Activated CD4-positive, alpha-beta T cell treated with anti-CD3 and anti-CD28 coated beads for 4 hours (primary cell): ENCODE data around the gene TNFSF13.

Experiments
- DNase-seq, 2 donors: peaks; one replicate each; pipeline ENCODE4 v3.0.0-alpha.2; 2020

The TNFSF13 gene, protein sequence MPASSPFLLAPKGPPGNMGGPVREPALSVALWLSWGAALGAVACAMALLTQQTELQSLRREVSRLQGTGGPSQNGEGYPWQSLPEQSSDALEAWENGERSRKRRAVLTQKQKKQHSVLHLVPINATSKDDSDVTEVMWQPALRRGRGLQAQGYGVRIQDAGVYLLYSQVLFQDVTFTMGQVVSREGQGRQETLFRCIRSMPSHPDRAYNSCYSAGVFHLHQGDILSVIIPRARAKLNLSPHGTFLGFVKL

DNA sequence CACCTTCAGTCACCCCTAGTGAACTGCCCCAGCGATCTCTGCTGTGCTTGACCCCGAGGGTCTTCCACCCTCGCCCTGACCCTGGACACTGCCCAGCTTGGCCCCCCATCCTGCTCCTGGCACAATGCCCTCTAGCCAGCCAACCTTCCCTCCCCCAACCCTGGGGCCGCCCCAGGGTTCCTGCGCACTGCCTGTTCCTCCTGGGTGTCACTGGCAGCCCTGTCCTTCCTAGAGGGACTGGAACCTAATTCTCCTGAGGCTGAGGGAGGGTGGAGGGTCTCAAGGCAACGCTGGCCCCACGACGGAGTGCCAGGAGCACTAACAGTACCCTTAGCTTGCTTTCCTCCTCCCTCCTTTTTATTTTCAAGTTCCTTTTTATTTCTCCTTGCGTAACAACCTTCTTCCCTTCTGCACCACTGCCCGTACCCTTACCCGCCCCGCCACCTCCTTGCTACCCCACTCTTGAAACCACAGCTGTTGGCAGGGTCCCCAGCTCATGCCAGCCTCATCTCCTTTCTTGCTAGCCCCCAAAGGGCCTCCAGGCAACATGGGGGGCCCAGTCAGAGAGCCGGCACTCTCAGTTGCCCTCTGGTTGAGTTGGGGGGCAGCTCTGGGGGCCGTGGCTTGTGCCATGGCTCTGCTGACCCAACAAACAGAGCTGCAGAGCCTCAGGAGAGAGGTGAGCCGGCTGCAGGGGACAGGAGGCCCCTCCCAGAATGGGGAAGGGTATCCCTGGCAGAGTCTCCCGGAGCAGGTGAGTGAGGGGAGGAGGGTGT, at the start of gene TNFSF13:
Gene TNFSF13 (plus strand): TSS at position 207 of the 776 bp plus-strand sequence. CDS start 290 bp downstream, at position 497.
- DNase-seq = no peak

- DNase-seq = no peak
Measured at GRCh38 chr17:7508846-7509245, 49.7 kb upstream of the TNFSF13 start.

DNA sequence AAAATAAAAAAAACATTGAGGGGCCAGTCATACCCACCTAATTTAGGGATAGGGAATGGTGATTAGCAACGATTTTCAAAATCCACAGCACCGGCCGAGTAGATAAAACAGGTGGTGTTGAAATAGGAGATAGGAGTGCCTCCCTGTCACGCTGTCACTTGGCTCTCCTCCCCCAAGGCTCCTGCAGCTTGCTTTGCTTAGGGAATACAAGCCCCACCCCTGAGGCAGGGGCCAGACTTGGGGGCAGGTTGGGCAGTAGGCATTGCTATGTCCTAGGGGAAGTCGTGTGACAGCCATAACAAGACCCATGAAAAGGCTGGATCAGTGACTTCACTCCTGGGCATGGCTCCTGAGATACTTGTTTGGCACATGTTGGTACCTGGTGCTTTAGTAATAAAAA, 48.6 kb upstream of the TNFSF13 start:
- no peak for DNase-seq

GRCh38 chr17:7511108-7511507, 47.4 kb upstream of the TNFSF13 start:
- no peak for DNase-seq

DNA sequence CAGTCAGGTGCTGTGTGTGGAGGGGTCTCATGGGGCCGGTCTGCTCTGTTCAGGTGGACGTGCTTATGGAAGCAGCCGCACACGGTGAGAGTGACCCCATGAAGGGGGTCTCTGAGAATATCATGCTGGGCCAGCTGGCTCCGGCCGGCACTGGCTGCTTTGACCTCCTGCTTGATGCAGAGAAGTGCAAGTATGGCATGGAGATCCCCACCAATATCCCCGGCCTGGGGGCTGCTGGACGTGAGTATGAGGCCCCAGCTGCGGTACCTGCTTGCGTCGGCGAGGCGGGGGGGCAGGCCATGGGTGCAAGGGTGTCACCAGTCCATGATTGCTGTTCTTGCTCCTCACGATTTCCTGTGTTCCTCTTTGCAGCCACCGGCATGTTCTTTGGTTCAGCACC, 46.4 kb upstream of the TNFSF13 start:
- DNase-seq = no peak

DNA sequence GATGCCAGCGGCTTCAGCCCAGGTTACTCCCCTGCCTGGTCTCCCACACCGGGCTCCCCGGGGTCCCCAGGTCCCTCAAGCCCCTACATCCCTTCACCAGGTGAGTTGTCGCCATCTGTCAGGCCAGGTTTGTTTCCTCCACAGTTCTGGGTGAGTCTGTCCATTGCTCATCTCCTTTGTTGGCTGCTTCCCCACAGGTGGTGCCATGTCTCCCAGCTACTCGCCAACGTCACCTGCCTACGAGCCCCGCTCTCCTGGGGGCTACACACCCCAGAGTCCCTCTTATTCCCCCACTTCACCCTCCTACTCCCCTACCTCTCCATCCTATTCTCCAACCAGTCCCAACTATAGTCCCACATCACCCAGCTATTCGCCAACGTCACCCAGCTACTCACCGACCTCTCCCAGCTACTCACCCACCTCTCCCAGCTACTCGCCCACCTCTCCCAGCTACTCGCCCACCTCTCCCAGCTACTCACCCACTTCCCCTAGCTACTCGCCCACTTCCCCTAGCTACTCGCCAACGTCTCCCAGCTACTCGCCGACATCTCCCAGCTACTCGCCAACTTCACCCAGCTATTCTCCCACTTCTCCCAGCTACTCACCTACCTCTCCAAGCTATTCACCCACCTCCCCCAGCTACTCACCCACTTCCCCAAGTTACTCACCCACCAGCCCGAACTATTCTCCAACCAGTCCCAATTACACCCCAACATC, 45.6 kb upstream of the TNFSF13 start:
- no peak for DNase-seq

DNA sequence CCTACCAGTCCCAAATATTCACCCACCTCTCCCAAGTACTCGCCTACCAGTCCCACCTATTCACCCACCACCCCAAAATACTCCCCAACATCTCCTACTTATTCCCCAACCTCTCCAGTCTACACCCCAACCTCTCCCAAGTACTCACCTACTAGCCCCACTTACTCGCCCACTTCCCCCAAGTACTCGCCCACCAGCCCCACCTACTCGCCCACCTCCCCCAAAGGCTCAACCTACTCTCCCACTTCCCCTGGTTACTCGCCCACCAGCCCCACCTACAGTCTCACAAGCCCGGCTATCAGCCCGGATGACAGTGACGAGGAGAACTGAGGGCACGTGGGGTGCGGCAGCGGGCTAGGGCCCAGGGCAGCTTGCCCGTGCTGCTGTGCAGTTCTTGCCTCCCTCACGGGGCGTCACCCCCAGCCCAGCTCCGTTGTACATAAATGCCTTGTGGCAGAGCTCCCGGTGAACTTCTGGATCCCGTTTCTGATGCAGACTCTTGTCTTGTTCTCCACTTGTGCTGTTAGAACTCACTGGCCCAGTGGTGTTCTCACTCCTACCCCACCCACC, 44.6 kb upstream of the TNFSF13 start:
- DNase-seq = peak in 1 of 2 donors; percentile 23

DNA sequence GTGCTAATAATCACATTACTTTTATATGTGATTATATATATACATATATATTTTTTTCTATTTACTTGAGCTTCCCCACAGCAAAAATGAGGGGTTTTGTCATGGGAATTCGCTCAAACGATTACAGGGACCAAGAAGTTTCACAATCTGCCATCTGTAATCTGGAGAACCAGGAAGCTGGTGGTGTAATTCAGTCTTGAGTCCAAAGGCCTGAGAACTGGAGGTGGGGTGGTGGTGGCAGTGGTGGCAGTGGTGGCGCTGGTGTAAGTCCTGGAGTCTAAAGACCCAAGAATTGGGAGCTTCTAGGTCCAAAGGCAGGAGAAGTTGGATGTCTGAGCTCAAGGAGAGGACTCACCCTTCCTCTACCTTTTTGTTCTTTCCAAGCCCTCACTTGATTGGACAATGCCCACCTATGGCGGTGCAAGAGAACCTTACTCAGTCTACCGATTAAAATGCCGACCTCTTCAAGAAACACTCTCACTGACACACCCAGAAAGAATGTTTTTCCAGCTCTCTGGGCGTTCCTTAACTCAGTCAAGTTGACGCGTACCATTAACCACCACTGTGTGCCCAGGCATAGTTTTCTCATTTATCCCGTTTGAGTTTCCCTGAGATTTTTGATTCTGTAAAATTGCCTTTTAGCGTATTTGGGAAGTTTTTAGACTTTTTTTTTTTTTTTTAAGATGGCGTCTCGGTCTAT, 42.5 kb upstream of the TNFSF13 start:
- no peak for DNase-seq

DNA sequence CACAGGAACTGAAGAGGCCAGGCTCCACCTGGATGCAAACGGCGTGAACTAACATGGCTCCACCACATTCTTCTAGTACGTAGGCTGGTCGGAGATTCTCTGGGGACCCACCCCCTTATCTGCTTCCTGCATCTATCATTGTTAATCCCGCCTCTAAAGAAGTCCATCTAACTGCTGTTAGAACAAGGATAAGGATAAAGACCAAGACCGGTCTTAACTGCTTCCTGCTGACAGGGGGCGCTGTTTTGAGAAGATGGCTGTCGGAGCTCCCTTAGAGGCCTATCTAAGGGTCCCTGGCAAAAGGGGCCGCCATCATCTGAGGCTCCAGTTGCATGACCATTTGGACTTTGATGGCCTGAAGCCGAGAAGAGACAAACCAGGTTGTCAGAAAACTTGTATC, 35.5 kb upstream of the TNFSF13 start:
- peak; percentile 36 to 46 for DNase-seq

- no peak for DNase-seq
Measured at GRCh38 chr17:7528842-7529241, 29.7 kb upstream of the TNFSF13 start.

- no peak for DNase-seq
Measured at GRCh38 chr17:7530023-7530900, 28.3 kb upstream of the TNFSF13 start.

GRCh38 chr17:7538050-7538449, 20.5 kb upstream of the TNFSF13 start:
- DNase-seq = no peak

DNA sequence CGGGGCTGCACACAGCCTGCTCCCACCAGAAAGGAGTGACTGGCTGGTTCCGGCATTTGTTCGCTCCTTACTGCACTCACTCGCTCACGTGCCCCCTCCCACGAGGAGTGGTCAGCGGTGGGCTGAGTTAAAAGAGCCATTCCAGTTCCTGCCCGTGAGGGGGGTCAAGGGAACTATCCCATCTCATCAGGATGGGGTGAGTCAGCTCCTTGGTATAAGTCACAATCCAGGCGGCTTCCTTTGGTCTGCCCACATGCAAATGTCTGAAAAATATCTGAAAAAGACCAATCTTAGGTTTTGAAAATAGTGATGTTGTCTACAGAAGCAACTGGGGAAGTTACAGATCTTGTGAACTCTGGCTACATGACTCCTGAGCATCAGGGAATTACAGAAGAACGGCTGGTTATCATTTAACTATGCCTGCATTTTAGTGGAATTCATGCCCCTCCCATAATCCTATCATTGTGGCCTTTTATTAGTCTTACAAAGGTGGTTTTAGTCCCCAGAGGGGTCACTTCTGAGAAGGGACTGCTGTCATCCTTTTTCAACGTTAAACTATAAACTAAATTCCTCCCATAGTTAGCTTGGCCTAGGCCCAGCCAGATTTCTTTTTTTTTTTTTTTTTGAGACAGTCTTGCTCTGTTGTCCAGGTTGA, 19.5 kb upstream of the TNFSF13 start:
- no peak for DNase-seq

DNA sequence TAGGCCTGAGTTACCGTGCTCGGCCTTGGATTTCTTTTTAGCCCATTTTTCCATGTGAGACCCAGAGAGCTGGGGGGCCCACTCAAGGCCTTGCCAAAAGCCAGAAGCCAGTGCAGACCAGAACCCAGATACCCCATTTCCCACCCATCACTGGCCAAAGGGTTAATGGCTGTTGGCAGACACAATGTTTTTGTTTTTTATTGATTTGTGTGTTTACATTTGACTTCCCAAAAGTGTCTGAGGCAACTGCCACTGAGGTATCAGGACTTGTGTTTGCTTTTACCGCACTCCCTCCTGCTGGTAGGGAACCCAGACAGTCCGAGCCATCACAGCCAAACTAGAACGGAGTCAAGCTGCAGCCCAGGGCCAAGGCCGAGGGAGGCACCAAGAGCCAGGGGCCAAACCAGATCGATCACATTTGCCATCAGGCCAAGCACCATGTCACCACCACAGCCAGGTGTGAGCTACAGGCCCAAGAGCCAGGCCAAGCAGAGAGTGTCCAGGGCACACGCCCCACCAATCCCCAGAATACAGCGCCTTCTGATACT, 17.4 kb upstream of the TNFSF13 start:
- no peak for DNase-seq

GRCh38 chr17:7544911-7545310, 13.6 kb upstream of the TNFSF13 start:
- DNase-seq = no peak

DNA sequence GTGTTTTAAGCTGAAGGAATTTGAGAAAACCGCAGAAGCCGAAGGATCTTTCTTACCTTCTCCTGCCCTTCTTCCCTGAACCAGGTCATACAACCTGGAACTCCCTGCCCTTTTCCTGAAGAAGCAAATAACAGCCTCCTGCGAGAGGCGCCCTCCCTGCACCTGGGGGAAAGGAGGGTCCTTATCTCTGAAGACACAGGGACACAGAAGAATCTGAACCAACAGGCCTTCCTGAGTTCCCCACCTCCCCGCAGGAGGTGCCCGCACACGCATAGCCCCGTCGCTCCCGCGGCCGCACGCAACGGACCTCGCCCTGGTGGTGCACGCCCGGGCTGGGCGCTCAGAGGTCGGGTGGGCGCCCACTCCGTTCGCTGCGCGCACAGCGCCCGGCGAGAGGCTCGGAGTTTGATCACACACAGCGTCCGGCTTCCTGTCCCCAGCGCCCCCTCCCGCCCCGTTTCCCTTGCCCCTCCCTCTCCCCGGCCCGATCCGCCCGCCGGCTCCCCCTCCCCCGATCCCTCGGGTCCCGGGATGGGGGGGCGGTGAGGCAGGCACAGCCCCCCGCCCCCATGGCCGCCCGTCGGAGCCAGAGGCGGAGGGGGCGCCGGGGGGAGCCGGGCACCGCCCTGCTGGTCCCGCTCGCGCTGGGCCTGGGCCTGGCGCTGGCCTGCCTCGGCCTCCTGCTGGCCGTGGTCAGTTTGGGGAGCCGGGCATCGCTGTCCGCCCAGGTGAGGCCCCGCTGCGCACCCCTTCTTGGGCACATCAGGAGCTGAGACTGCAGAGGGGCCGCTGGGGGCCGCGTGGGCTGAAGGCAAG, 9.8 kb upstream of the TNFSF13 start, which contains the start of gene TNFSF12:
Gene TNFSF12 (plus strand): TSS at position 474 of the 816 bp plus-strand sequence. CDS start 96 bp downstream, at position 570.
- peak; percentile 38 to 54 for DNase-seq

DNA sequence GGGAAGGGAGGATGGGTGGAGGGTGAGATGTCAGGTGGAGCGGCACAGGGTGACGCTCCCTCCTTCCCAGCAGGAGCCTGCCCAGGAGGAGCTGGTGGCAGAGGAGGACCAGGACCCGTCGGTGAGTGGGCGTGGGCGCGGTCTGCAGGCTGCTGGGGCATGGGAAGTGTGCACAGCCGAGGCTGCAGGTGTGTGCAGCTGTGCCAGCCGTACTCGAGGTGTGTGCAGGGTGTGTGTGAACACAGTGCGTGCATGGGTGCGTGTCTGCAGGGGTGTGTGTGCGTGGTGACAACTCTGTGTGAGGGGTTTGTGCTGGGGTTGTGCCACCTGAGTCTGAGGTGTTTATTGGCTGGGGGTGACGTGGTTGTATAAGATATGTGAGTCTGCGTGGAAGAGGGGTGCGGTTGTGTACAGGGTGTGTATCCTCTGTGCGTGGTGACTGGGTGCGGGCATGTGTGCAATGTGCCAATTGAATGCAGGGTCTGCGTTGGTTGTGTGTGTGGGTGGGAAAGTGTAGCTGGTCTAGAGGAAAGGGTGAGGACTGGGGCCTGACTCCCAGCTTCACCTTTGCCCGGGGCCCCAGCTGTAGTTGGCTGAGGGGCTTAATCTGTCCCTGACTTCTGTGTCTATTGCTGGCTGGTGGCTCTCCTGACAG, 9.0 kb upstream of the TNFSF13 start:
- peak; percentile 33 to 45 for DNase-seq

DNA sequence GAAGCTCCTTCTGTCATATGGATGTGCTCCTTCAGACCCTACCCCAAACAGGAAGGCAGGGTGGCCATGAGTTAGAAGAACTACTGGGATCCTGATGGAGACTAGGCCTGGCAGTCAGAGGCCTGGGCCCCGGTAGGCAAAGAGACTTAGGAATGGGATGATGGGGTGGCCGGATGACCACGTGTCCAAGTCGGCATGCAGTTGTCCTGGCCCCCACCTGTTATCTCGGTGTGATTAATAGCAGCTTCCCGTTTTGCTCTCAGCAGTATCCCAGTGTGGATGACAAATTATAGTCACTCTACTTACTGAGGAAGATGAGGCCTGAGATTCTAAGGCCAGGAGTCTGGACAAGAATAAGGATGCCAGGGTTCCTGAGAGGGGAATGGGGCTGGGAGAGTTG, 8.2 kb upstream of the TNFSF13 start:
- DNase-seq = no peak

GRCh38 chr17:7551396-7551795, 7.2 kb upstream of the TNFSF13 start:
- DNase-seq = no peak
